Measurements from ENCODE around the gene WNK2. TPM values are rescaled to one million over a fixed set of nuclear protein-coding genes. Genes with fewer than 3 reads are reported as not detected.
"Not testable (repeated sequence)": the region's sequence is repeated elsewhere in the genome, so short reads cannot be mapped to it uniquely, and the experiment has no call there.

WNK2 gene
- total RNA-seq, 1 donor from 2014 or later, result 37.2 TPM

DNA sequence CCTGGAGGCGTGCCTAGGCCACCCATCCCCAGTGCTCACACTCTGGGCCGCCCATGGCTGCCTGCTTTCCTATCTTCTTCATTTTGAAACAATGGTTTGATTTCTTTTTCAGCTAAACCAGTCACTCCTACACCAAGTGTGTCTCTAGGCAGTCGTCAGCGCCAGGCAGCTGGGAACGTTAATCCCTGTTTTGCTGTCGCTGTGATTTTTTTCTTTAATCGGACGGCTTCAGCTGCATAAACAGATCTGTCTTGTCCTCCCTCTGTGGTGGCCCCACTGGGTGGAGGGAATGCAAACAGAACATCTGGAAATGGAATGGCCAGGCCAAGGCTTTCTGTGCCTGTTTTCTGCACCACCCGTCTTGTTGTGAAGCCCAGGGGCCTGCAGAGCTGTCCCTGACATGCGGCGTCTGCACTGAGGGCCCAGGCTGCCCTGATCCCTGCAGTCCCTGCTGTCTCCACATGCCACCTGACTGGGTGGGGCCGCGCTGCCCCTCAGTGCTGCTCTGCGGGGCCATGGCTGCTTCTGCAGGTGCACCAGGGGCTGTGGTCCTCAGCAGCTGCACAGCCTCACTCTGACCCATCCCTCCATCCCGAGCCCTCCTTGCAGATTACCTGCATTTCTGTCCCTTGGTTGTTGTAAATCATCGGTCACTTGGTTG lies 51.5 kb downstream of the WNK2 start:
- peak; percentile 26 for DNase-seq (ENCODE audit: low spot score)

DNA sequence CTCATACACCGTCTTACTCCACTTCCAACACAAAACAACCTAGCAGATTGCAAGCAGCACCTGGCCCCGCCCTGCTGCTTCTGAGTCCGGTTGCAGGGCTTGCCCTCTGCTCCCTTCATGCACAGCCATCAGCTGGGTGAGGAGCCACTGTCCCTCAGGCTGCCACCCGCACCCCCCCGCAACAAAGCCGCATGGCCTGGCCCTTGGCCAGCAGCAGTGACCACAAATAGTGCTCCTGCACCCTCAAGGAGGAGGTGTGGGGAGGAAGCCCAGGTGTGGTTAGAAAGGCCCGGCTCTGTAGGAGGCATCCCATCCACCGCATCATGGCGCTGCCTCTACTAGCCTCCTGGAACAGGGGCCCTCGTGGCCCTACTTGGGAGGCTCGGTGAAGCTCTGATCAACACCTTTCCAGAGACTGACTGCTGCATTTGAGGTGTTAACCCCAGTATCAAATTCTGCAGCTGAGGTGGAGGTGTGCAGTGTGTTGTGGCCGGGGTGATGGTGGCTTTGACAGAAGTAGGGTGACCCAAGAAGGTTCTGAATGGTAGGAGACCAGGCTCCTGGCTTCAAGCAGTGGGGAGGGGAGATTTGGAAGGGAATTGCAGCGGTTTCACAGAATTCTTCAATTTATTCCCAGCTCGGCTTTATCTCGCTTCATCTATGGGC lies 52.7 kb downstream of the WNK2 start:
- no peak for DNase-seq (ENCODE audit: low spot score)

DNA sequence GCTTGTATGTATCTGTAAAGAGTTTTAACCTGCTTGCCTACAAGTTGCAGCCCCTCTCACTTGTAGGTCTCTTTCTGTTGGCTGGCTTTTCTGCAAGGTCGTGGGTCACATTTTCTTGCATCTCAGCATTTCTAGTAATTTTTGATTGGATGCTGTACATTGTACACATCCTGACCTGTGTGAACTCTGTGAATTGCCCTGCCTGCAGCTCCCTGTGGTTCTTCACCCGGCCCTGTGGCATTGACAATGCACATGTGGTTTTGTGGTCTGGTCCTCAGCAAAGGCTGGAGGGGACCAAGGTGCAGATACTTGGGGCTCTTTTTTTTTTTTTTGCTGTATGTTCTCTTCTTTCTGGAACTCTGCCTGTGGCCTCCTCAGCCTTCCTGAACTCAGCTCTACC lies 53.6 kb downstream of the WNK2 start:
- DNase-seq (ENCODE audit: low spot score), result no peak

DNA sequence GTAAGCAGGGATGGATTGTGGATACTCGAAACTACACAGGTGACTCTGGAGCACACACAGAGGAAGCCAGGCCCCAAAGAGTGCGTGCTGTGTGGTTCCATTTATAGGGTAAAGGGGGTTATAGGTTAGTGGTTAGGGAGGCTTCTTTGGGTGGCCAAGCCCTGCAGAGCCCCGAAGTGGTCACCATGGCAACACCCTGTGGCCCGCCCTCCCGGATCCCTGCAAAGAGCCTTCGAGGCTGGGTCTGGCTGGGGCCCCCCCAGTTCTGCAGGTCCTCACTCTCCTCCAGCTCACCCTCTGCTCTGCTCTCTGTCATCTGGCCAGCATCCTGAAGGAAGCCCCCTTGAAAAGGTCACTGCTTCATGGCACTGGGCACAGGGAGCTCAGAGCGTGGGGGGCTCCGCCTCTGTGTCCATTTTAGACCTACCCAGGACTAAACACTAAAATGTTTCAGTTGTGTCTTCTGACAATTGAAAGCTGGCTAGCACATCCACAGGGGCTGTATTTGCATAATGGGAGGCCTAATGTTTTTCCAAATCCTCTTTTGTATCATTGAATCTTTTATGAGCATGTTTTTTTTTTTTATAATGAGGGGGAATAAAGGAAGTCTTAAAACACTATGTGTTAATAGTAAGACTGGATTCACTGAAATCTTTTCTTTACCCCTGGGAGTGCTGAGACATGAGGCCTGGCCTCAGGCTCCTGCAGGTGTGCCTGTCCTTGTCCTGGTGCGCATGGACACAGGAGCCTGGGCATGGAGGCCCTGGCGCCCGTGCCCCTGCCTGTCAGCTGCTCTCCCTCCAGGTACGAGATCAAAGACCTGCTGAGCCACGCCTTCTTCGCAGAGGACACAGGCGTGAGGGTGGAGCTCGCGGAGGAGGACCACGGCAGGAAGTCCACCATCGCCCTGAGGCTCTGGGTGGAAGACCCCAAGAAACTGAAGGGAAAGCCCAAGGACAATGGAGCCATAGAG lies 55.3 kb downstream of the WNK2 start:
- DNase-seq (ENCODE audit: low spot score), result no peak

DNA sequence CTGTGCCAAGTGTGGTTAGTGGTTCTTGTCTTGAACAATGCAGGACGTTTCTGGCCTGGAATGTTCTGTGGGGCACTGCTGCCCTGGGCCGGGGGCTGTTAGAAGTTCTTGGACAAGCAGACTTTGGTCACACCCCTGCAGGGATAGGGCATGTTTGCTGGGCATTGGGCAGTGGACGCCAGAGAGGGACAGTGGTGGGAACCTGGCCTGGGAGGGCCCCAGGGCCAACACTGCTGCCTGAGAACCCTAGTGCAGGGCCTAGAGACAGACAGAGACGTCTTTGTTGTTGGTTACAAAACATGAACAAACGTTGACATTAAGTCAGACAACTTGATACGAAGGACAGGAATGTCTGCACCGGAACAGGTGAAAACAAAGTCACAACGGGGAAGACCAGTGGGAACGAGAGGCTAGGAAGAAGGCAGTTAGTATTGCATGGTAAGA lies 57.0 kb downstream of the WNK2 start:
- DNase-seq (ENCODE audit: low spot score), result no peak

DNA sequence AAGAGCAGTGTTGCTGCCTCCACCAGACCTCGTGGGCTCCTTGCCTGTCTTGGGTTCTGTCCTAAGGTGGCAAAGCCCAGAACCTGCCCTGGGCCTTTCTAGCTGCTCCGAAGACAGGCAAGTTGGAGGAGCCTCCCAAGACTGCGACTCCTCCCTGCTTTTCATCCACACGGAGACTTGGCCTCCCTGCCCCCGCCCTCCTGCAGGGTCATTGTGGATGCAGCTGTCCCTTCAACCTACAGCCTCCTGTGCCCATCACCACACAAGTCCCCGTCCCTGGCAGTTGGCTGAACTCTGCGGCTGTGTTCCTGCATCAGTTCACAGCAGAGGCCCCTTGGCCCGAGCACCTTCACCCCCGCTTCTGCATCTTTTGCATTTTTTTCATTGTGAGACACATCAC lies 59.2 kb downstream of the WNK2 start:
- DNase-seq (ENCODE audit: low spot score), result no peak

DNA sequence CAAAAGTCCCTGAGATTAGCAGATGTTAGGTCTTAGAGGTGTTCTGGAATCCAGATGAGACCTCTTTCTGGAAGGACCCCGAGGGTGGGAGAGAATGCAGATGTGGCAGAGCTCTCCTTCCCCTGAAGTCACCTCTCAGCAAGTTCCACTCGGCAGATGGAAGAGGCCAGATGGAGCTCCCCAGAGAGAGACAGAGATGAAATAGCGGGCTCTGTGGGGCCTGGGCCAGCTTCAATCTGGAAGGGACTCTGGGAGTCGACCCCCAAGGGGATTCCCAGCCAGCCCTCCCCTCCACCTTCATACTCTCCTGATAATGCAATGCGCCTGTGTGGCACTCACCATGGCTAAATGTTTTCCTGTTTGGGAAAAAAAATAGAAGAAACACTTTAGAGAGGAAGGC lies 60.2 kb downstream of the WNK2 start:
- DNase-seq (ENCODE audit: low spot score), result no peak

DNA sequence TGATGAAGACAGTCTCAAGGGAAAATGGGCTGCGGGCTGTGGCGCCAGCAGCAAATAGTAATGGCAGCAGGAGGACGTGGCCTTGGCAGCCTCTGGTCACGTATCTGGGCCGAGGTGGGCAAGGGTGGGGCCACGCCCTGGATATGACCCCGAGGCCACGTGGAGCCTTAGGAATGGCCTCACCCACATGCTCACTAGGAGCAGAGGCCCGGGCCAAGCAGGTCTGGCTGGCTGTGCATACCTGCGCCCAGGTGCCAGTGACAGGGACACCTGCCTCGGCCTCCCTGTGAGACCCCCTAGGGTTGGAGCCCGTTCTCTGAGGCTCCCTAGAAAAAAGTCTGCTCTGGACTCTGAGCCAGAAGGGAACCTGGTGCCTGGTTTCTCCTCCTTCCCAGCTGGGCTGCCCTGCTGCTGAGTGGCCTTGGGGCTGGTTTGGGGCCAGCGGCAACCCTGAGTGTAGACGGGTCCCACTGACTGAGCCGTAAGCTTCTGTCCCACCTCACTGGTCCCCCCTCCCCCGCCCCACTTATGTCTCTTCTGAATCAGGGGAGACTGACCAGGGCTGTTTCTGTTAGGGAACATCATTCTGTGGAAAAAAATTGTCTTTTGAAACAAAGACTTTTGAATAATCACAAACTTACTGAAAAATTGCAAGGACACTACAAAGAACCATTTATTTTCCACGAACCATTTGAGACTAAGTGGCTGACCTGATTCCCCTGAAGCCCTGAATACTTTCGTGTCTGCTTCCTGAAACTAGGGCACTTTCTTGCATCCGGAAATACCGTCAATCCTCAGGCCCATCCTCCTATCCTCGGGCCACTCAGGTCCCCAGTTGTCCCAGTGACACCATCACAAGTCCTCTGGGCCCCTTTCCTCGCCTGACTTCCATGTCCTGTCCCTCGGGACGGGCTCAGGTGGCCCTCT lies 60.8 kb downstream of the WNK2 start:
- peak; percentile 21 for DNase-seq (ENCODE audit: low spot score)

DNA sequence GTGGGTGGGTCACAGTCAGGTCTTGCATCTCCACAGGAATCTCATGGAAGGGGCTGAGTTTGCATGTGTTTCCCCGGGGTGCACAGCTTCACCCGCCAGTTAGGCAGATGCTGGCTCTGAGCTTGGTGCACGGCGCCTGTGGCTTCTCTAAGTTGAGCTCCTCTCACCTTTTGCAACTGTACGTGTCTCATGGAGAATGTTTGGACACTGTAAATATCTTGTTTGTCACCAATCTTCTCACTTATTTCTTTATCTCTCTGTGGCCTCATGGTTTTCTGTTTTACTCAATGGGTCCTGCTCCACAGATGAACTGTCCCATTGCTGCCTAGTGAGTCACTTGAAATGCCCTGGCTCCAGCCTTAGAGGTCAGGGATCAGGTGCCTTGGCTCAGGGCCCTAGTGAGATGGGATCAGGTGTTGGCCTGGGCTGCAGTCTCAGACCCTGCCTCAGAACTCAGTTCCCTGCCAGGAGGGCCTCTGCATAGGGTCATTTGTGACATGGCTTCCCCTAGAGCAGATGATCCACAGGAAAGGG lies 61.6 kb downstream of the WNK2 start:
- DNase-seq (ENCODE audit: low spot score), result no peak

DNA sequence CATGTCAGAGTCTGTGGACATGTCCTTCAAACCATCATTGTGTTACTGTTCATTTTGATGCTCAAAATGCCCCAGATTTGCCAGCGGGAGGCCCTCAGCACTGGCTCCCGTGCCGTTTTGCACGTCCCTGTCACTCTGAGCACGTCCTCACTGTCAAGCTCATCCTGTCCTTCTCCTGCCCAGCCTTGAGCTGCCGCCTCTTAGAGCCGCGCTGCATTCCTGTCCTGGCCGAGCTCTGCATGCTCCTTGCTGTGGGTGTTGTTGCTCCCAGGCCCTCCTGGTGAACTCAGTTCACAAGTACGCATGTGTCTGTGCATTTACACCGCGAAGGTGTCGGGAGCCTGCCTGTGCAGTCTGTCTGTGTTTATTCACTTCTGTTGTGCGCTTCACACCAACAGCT lies 62.2 kb downstream of the WNK2 start:
- no peak for DNase-seq (ENCODE audit: low spot score)

DNA sequence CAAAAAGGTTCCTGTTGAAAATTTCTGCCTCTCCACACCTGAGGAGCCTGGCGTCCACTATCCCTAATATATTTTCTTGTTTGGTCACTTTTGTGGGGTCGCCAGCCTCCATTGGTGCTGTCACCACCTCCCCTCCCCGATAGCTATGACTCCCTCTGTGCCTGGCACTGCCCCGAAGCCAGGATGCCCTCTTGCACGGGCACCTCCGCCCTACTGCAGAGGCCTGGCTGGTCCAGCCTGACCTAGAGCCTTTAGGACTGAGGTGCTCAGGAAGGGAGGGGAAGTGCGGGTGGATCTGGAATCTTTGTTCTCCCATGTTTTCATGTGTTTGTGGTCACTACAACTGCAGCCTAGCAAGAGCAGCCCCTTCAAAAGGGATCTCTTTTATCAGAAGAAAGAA lies 62.6 kb downstream of the WNK2 start:
- DNase-seq (ENCODE audit: low spot score), result no peak

DNA sequence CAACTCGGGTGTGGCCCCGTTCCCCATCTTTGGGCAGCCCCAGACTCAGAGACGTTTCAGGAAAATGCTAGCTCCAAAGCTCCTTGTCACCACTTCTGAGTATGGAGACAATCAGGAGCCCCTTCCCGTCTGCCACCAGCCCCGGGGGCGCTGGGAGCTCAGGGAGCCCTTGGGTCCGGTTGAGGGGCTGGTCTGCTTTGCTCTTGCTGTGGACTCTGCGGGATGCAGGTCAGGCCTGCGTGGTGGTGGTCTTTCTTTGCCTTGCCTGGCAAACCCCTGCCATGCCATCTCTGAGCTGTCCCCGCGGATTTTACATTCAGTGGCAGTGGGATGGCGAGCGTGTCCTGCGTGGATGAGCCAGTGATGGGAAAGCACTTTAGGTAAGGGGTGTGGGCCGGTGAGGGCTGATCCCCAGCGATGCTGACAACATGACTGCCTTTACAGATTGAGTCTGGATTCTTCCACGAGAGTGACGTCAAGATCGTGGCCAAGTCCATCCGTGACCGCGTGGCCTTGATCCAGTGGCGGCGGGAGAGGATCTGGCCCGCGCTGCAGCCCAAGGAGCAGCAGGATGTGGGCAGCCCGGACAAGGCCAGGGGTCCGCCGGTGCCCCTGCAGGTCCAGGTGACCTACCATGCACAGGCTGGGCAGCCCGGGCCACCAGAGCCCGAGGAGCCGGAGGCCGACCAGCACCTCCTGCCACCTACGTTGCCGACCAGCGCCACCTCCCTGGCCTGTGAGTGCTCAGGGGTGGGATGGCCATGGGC lies 63.3 kb downstream of the WNK2 start:
- DNase-seq (ENCODE audit: low spot score), result no peak

DNA sequence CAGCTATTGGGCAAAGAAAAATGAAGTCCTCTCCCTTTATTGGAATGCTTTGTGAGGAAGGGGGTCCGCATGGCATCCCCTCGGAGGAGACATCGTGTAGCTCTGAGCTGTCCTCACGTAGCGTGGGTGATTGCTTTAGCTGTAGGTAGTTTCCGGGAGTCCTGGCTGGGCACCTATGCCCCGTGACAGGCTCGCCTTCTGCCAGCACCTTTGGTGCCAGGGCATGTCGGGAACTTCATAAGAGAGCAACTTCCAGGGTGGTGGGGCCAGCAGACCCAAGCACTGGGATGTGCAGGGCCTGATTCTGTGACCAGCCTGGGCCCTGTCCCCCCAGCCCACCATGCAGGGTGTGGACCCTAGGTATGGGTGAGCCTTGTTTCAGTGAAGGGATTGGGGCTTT lies 64.0 kb downstream of the WNK2 start:
- no peak for DNase-seq (ENCODE audit: low spot score)

DNA sequence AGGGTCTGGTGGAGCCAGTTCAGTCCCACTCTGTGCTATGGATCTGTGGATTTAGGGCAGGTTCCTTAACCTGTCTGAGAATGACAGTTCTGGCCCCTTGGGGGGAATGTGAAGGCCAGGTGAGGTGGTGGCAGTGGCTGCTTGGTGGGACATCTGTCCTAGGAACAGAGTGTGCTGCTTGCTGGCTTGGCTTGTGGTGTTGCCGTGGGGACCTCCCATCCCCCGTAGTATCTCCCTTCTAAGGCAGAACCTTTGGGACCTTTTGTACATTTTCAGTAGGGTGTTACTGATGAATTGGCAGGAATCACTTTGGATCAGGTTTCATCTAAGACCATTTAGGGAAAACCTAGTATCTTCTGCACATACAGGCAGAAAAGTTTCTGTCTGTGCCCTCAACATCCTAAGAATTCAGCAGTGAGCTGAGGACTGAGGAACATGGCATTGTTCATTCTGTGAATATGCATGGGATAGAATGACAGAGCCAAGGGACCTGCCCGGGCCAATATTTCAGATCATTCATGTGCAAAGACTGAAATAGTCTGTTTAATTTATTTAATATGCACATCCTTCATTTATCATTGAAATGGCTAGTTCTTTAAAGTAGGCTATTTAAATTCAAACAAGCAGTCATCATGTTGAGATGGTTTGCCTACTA lies 64.6 kb downstream of the WNK2 start:
- DNase-seq (ENCODE audit: low spot score), result no peak

DNA sequence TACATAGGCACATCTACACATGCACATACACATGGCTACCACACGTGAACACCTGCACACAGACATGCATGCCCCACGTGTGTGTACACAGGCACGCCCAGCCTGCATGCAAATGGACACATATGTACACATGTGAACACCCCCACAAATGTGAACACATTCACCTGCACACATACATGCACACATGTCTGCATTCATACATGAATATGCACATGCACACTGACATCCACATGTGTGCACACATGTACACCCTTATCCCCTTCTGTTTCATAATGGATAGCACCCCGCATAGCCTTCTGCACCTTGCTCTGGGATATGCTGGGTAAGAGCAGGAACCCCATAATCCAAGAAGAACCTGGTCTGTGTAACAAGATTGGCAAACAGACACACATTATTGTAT lies 66.2 kb downstream of the WNK2 start:
- DNase-seq (ENCODE audit: low spot score), result no peak

DNA sequence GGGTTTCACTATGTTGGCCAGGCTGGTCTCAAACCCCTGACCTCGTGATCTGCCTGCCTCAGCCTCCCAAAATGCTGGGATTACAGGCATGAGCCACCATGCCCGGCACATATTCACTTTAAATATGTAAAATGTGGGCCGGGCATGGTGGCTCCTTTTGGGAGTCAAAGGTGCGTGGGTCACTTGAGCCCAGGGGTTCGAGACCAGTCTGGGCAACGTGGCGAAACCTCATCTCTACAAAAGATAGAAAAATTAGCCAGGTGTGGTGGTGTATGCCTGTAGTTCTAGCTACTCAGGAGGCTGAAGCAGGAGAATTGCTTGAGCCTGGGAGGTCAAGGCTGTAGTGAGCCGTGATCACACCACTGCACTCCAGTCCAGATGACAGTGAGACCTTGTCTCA lies 67.4 kb downstream of the WNK2 start:
- not testable (repeated sequence) for DNase-seq (ENCODE audit: low spot score)

DNA sequence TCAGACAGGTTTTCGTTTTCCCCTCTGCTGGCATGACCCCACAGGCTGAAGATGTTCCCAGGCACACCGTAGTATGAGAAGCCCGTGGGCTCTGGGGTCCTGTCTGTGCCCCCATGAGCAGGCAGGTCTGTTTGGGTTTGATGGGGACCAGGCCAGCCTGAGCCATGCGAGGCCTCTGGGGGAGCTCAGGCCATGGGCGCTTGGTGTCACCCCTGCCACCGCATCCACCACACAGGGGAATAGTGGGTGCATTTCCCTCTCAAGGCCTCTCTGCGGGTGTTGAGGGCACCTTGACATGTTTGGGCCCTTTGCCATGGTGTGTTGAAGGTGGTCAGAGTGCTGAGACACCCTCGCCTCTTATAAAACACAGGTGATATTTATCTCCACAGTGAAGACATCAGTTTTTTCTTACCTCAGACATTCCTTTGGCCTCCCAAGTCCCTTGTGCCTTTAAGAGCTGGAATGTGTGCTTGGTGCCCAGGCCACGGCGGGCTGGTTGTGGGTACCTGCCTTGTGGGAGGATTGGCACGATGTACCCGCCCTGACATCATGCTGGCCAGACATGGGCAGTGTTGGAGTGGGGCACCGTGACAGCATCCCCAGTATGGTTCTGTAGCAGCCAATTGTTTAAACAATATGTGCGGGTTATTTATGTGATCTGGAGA lies 68.3 kb downstream of the WNK2 start:
- no peak for DNase-seq (ENCODE audit: low spot score)

DNA sequence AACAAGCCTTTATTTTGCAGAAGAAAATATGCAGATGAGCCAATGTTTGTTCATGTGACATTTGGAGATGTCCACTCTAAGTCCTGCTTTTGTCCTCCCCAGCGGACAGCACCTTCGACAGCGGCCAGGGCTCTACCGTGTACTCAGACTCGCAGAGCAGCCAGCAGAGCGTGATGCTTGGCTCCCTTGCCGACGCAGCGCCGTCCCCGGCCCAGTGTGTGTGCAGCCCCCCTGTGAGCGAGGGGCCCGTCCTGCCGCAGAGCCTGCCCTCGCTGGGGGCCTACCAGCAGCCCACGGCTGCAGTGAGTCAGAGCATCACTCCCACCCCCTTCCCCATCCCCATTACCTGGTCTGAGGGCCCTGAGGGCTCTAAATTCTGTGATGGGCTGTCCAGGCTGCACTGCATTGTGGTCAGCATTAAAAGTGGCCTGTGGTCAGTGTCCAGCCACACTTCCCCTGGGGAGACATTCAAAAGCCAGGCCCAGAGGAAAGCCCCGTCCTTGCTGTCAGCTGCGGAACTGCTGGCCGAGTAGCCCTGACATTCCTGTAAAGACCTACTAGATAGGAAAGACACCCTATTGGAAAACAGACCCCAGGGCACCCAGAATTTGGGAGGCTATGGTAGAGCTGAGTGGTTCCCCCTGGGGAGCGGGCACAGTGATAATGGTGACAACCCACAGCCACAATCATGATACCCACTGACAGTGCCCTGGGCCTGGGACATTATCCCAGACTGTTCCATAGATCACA lies 69.0 kb downstream of the WNK2 start:
- no peak for DNase-seq (ENCODE audit: low spot score)

DNA sequence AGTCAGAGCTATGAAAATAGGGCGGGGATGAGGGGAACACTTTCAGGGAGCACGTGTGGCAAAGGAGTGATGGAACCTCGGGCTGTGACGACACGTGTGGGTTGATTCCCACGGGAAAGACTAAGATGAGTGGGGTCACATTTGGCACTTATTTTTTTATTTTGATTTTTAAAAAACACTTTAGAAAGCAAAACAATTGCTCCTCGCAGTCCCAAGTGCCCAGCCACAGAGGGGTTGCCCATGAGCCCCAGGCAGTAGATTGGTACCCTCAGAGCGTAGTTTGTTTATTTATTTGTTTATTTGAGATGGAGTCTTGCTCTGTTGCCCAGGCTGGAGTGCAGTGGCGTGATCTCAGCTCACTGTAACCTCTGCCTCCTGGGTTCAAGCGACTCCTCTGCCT lies 69.7 kb downstream of the WNK2 start:
- no peak for DNase-seq (ENCODE audit: low spot score)
